ENCODE data around the gene PRSS36.

Gene PRSS36

DNA sequence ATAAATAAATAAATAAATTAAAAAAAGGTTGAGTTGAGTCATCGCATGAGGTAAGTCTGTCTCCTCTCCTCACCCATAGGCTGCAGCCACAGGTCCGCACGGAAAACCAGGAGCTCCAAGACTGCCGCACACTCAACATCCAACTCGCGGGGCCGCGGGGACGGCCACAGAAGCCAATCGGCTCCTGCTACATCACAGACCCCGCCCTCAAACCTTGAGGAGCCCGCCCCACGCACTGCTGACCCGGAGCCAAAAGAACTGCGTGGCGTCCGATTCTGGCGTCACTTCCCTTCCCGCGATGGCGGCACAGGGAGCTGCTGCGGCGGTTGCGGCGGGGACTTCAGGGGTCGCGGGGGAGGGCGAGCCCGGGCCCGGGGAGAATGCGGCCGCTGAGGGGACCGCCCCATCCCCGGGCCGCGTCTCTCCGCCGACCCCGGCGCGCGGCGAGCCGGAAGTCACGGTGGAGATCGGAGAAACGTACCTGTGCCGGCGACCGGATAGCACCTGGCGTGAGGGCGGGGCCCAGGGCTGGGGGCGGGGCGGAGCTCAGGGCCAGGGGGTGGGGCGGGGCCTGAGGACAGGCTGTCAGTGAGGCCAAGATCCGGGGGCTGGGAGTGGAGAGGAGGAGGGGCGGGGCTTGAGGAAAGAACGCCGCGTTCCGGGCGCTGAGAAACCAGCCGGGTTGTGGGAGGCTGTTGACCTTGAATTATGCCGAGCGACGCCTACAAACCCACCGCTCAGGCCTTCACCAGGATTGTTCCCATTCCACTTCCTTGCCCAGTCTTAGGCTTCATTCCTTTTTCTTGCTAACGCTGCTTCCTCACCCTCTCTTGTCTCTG, 32.3 kb downstream of the PRSS36 start, which contains the start of gene KAT8 (continued):
- TF ChIP-seq, protein P1, sequence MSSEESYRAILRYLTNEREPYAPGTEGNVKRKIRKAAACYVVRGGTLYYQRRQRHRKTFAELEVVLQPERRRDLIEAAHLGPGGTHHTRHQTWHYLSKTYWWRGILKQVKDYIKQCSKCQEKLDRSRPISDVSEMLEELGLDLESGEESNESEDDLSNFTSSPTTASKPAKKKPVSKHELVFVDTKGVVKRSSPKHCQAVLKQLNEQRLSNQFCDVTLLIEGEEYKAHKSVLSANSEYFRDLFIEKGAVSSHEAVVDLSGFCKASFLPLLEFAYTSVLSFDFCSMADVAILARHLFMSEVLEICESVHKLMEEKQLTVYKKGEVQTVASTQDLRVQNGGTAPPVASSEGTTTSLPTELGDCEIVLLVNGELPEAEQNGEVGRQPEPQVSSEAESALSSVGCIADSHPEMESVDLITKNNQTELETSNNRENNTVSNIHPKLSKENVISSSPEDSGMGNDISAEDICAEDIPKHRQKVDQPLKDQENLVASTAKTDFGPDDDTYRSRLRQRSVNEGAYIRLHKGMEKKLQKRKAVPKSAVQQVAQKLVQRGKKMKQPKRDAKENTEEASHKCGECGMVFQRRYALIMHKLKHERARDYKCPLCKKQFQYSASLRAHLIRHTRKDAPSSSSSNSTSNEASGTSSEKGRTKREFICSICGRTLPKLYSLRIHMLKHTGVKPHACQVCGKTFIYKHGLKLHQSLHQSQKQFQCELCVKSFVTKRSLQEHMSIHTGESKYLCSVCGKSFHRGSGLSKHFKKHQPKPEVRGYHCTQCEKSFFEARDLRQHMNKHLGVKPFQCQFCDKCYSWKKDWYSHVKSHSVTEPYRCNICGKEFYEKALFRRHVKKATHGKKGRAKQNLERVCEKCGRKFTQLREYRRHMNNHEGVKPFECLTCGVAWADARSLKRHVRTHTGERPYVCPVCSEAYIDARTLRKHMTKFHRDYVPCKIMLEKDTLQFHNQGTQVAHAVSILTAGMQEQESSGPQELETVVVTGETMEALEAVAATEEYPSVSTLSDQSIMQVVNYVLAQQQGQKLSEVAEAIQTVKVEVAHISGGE (tag by site-specific recombination; conservative IDR thresholded peaks at IDR 0.05; ENCODE audit: low read depth), result peak; percentile 88
- TF ChIP-seq, protein P2, sequence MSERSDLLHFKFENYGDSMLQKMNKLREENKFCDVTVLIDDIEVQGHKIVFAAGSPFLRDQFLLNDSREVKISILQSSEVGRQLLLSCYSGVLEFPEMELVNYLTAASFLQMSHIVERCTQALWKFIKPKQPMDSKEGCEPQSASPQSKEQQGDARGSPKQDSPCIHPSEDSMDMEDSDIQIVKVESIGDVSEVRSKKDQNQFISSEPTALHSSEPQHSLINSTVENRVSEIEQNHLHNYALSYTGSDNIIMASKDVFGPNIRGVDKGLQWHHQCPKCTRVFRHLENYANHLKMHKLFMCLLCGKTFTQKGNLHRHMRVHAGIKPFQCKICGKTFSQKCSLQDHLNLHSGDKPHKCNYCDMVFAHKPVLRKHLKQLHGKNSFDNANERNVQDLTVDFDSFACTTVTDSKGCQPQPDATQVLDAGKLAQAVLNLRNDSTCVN (tag by site-specific recombination; optimal IDR thresholded peaks at IDR 0.05), result peak; percentile 64
- TF ChIP-seq ZNF223 (tag by site-specific recombination; IDR thresholded peaks at IDR 0.05), result no peak
- TF ChIP-seq ZFHX2 (tag by site-specific recombination; conservative IDR thresholded peaks at IDR 0.05), result peak; percentile 60
- no peak for TF ChIP-seq ZSCAN16 (tag by site-specific recombination; IDR thresholded peaks at IDR 0.05)
- TF ChIP-seq ZNF350 (tag by site-specific recombination; IDR thresholded peaks at IDR 0.05), result no peak
- TF ChIP-seq ZNF621 (tag by site-specific recombination; IDR thresholded peaks at IDR 0.05), result no peak
- no peak for TF ChIP-seq ZNF560 (tag by site-specific recombination; IDR thresholded peaks at IDR 0.05; ENCODE audit: borderline replicate concordance)
- peak; percentile 37 for TF ChIP-seq ZNF654 (tag by site-specific recombination; IDR thresholded peaks at IDR 0.05; ENCODE audit: low read depth)
- TF ChIP-seq YY1 (tag by site-specific recombination; IDR thresholded peaks at IDR 0.05), result peak; percentile 93
- TF ChIP-seq, protein P3, sequence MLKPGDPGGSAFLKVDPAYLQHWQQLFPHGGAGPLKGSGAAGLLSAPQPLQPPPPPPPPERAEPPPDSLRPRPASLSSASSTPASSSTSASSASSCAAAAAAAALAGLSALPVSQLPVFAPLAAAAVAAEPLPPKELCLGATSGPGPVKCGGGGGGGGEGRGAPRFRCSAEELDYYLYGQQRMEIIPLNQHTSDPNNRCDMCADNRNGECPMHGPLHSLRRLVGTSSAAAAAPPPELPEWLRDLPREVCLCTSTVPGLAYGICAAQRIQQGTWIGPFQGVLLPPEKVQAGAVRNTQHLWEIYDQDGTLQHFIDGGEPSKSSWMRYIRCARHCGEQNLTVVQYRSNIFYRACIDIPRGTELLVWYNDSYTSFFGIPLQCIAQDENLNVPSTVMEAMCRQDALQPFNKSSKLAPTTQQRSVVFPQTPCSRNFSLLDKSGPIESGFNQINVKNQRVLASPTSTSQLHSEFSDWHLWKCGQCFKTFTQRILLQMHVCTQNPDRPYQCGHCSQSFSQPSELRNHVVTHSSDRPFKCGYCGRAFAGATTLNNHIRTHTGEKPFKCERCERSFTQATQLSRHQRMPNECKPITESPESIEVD (tag by site-specific recombination; IDR thresholded peaks at IDR 0.05), result no peak
- TF ChIP-seq ZNF426 (tag by site-specific recombination; IDR thresholded peaks at IDR 0.05), result peak; percentile 91
- TF ChIP-seq ZBTB8A (tag by site-specific recombination; IDR thresholded peaks at IDR 0.05), result peak; percentile 78
- TF ChIP-seq, protein P4, sequence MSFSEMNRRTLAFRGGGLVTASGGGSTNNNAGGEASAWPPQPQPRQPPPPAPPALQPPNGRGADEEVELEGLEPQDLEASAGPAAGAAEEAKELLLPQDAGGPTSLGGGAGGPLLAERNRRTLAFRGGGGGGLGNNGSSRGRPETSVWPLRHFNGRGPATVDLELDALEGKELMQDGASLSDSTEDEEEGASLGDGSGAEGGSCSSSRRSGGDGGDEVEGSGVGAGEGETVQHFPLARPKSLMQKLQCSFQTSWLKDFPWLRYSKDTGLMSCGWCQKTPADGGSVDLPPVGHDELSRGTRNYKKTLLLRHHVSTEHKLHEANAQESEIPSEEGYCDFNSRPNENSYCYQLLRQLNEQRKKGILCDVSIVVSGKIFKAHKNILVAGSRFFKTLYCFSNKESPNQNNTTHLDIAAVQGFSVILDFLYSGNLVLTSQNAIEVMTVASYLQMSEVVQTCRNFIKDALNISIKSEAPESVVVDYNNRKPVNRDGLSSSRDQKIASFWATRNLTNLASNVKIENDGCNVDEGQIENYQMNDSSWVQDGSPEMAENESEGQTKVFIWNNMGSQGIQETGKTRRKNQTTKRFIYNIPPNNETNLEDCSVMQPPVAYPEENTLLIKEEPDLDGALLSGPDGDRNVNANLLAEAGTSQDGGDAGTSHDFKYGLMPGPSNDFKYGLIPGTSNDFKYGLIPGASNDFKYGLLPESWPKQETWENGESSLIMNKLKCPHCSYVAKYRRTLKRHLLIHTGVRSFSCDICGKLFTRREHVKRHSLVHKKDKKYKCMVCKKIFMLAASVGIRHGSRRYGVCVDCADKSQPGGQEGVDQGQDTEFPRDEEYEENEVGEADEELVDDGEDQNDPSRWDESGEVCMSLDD (tag by site-specific recombination; IDR thresholded peaks at IDR 0.05), result no peak
- TF ChIP-seq ZNF473 (tag by site-specific recombination; IDR thresholded peaks at IDR 0.05), result no peak
- TF ChIP-seq MZF1 (tag by site-specific recombination; IDR thresholded peaks at IDR 0.05; ENCODE audit: borderline replicate concordance), result peak; percentile 53; the same call in 1 of the 2 replicates
- TF ChIP-seq ZNF501 (tag by site-specific recombination; IDR thresholded peaks at IDR 0.05), result peak; percentile 88; the same call in 1 of the 2 replicates
- TF ChIP-seq ZNF561 (tag by site-specific recombination; IDR thresholded peaks at IDR 0.05; ENCODE audit: borderline replicate concordance), result 0 out of 2 replicates have a peak, but pooled peaks have one; percentile 74
- TF ChIP-seq, protein P5, sequence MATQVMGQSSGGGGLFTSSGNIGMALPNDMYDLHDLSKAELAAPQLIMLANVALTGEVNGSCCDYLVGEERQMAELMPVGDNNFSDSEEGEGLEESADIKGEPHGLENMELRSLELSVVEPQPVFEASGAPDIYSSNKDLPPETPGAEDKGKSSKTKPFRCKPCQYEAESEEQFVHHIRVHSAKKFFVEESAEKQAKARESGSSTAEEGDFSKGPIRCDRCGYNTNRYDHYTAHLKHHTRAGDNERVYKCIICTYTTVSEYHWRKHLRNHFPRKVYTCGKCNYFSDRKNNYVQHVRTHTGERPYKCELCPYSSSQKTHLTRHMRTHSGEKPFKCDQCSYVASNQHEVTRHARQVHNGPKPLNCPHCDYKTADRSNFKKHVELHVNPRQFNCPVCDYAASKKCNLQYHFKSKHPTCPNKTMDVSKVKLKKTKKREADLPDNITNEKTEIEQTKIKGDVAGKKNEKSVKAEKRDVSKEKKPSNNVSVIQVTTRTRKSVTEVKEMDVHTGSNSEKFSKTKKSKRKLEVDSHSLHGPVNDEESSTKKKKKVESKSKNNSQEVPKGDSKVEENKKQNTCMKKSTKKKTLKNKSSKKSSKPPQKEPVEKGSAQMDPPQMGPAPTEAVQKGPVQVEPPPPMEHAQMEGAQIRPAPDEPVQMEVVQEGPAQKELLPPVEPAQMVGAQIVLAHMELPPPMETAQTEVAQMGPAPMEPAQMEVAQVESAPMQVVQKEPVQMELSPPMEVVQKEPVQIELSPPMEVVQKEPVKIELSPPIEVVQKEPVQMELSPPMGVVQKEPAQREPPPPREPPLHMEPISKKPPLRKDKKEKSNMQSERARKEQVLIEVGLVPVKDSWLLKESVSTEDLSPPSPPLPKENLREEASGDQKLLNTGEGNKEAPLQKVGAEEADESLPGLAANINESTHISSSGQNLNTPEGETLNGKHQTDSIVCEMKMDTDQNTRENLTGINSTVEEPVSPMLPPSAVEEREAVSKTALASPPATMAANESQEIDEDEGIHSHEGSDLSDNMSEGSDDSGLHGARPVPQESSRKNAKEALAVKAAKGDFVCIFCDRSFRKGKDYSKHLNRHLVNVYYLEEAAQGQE (tag by site-specific recombination; IDR thresholded peaks at IDR 0.05), result peak; percentile 75
- peak; percentile 9; the same call in 1 of the 2 replicates for TF ChIP-seq OSR2 (tag by site-specific recombination; IDR thresholded peaks at IDR 0.05)
- no peak for TF ChIP-seq ZFP37 (tag by site-specific recombination; IDR thresholded peaks at IDR 0.05)
- peak; percentile 21; the same call in 1 of the 2 replicates for TF ChIP-seq ZNF76 (tag by site-specific recombination; IDR thresholded peaks at IDR 0.05; ENCODE audit: borderline replicate concordance, low read depth)
- TF ChIP-seq ZNF324 (tag by site-specific recombination; IDR thresholded peaks at IDR 0.05), result no peak
- TF ChIP-seq ZNF558 (tag by site-specific recombination; IDR thresholded peaks at IDR 0.05), result peak; percentile 83
